Nephron progenitor cell (in vitro differentiated cells): Measurements from ENCODE around the gene HSD3B2.

Experiments
- DNase-seq: peaks from one replicate; pipeline ENCODE4 v3.0.0; 2021
- H3K27ac Mint-ChIP-seq: 2 replicates; pipeline ENCODE4 v1.8.0; 2021; ENCODE audit warnings: mild to moderate bottlenecking, moderate library complexity, mixed read lengths
- H3K27me3 Mint-ChIP-seq: 2 replicates; pipeline ENCODE4 v1.8.0; 2021; ENCODE audit warnings: mild to moderate bottlenecking, low read depth, mixed read lengths; ENCODE audit not compliant: poor library complexity
- H3K36me3 Mint-ChIP-seq: 2 replicates; pipeline ENCODE4 v1.8.0; 2021; ENCODE audit warnings: low read depth, mixed read lengths
- H3K4me1 Mint-ChIP-seq: 2 replicates; pipeline ENCODE4 v1.8.0; 2021; ENCODE audit warnings: mixed read lengths
- H3K4me3 Mint-ChIP-seq: 2 replicates; pipeline ENCODE4 v1.8.0; 2021; ENCODE audit warnings: mild to moderate bottlenecking, moderate library complexity, mixed read lengths
- H3K9me3 Mint-ChIP-seq: 2 replicates; pipeline ENCODE4 v1.8.0; 2021; ENCODE audit warnings: mild to moderate bottlenecking, moderate library complexity, mixed read lengths
- TF ChIP-seq, protein P1 (sequence below): fragments of 200-600 bp; sonication (generic); IDR thresholded peaks from 2 replicates; pipeline ENCODE4 v1.5.0; 2021; ENCODE audit warnings: antibody characterized with exemption

HSD3B2 gene

DNA sequence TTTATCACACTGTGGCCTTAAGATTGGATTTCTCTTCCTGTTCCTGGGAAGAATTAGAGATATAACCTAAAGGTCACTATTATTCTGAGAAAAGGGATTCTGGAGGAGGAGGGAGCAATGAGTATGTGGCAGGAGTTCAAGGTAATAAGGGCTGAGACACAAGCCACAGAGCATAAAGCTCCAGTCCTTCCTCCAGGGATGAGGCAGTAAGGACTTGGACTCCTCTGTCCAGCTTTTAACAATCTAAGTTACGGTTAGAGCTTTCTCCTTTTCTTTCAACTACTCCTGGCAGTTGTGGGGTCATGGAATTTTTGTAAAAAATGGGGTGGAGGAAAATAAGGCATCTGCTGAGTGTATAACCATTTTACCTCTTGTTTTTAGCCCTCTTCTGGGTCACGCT is at the start of gene HSD3B2:
TSS of gene HSD3B2 (plus strand) at position 201 of the 400 bp plus-strand sequence. CDS start 270 bp downstream, outside the sequence.
- H3K9me3 Mint-ChIP-seq = no peaks in the 10 kb centered on the region
- no peak within 1 kb of the TSS for H3K4me3 Mint-ChIP-seq
- TF ChIP-seq, protein P1, sequence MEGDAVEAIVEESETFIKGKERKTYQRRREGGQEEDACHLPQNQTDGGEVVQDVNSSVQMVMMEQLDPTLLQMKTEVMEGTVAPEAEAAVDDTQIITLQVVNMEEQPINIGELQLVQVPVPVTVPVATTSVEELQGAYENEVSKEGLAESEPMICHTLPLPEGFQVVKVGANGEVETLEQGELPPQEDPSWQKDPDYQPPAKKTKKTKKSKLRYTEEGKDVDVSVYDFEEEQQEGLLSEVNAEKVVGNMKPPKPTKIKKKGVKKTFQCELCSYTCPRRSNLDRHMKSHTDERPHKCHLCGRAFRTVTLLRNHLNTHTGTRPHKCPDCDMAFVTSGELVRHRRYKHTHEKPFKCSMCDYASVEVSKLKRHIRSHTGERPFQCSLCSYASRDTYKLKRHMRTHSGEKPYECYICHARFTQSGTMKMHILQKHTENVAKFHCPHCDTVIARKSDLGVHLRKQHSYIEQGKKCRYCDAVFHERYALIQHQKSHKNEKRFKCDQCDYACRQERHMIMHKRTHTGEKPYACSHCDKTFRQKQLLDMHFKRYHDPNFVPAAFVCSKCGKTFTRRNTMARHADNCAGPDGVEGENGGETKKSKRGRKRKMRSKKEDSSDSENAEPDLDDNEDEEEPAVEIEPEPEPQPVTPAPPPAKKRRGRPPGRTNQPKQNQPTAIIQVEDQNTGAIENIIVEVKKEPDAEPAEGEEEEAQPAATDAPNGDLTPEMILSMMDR = no peak
- H3K4me1 Mint-ChIP-seq = no peaks in the 10 kb centered on the region
- no peak for DNase-seq
- H3K27ac Mint-ChIP-seq = no peak within 1 kb of the TSS
- peaks cover 7% of the 10 kb centered on the region for H3K27me3 Mint-ChIP-seq
- no peaks in the 10 kb centered on the region for H3K36me3 Mint-ChIP-seq

DNA sequence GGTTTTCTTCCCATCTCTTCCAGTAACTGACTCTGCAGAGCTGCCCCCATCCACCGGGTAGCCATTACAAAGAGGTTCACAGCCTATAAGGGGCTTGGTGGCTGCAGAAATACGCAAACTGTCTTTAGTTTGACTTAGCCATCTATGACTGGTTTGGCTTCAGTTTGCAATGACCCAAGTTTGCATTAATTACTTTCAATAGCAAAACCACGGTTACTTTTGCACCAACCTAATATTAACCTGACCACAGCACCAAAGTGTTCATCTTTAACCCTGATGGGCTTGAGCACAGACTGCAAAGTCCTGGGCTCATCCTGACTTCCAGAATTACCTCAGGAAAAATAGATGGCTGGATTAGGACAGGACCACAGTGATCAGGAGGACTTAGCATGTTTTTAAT is 48.5 kb upstream of the HSD3B2 start:
- Mint-ChIP-seq H3K27me3 (peaks cover 3% of the 10 kb centered on the region), H3K4me3 (no peak overlapping the region), H3K4me1 (peaks cover 6% of the 10 kb centered on the region), H3K36me3 (no peaks in the 10 kb centered on the region), H3K27ac (no peak overlapping the region), H3K9me3 (no peaks in the 10 kb centered on the region)
- TF ChIP-seq, protein P1 = no peak
- no peak for DNase-seq

DNA sequence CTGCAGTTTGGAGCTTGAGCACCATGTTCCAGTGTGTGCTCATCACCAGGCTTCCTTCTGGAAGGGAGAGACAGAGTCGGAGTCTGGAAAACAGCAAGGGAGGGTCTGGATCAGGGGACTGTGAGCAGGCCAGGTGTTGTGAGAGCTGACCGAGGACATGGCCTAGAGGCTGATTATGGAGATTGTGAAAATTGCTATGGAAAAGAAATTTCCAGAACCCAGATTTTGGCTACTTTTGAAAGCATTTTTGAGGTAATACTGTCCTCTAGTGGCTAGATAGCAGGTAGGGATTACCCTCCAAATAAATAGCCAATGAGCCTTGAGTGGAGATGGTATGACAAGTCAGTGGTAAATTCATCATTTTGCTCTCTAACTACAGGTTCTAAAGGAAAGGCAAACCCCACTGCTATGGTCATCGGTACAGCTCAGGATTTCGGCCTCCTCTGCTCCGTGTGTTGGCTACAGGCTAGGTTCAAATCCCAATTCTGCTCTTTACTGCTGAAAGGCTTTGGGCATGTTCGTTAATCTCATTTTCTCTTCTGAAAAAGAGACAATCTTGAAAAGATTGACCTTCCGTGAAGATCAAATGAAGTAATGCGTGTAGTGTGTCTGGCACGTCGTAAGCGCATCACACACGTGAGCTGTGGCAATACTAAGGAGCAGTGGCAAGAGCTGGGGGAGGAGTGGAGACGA is 47.4 kb upstream of the HSD3B2 start:
- H3K27ac Mint-ChIP-seq = no peak overlapping the region
- H3K4me1 Mint-ChIP-seq = peaks cover 12% of the 10 kb centered on the region
- DNase-seq = peak; percentile 12
- H3K27me3 Mint-ChIP-seq = peaks cover 3% of the 10 kb centered on the region
- no peaks in the 10 kb centered on the region for H3K9me3 Mint-ChIP-seq
- no peaks in the 10 kb centered on the region for H3K36me3 Mint-ChIP-seq
- TF ChIP-seq, protein P1 = peak; percentile 98
- H3K4me3 Mint-ChIP-seq = no peak overlapping the region

DNA sequence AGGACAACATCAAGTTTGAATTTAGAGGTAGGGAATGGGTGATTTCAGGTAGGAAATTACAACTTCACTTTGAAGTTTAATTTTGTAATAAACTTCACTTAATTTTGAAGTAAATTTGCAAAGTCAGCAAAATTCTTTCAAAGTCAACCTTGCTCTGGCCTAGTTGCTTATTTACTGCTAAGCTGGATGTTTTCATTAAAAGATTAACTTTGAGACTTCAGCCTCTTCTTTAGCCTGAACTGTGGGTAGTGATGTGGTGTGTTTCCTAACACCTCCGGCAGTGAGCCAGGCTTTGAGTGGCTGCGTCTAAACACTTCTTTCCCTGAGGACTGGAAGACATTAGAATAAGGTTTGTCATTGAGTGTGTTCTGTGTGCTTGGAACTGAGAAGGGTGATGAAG is 46.4 kb upstream of the HSD3B2 start, which contains the start of gene HAO2:
TSS of gene HAO2 (plus strand) at position 232 of the 400 bp plus-strand sequence. CDS start 12,301 bp downstream, outside the sequence.
- Mint-ChIP-seq H3K27ac (peak within 1 kb of the TSS; percentile 34), H3K9me3 (no peaks in the 10 kb centered on the region), H3K4me3 (no peak within 1 kb of the TSS), H3K27me3 (peaks cover 3% of the 10 kb centered on the region), H3K36me3 (no peaks in the 10 kb centered on the region), H3K4me1 (peaks cover 22% of the 10 kb centered on the region)
- DNase-seq = no peak
- TF ChIP-seq, protein P1 = no peak

DNA sequence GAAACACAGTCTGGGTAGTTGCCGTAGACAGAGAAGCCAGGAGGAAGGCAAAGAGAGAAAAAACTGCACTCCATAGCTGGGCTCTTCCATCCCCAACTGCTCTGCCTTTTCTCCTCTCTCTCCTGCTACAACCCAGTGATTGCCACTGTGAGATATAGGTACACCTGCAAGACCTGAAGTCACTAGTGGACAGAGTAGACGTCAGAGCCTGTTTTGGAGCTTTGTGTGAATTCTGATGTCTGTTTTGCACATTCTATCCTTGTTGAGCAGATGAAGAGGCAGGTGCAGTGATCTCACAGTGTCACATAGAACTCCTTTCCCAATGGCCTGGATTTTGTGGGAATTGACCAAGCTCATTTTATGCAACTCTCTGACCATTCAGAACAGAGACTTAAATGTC is 44.2 kb upstream of the HSD3B2 start:
- Mint-ChIP-seq H3K4me1 (peaks cover 23% of the 10 kb centered on the region), H3K4me3 (no peak overlapping the region), H3K36me3 (no peaks in the 10 kb centered on the region), H3K27me3 (no peaks in the 10 kb centered on the region), H3K9me3 (no peaks in the 10 kb centered on the region), H3K27ac (no peak overlapping the region)
- TF ChIP-seq, protein P1 = no peak
- DNase-seq = no peak

DNA sequence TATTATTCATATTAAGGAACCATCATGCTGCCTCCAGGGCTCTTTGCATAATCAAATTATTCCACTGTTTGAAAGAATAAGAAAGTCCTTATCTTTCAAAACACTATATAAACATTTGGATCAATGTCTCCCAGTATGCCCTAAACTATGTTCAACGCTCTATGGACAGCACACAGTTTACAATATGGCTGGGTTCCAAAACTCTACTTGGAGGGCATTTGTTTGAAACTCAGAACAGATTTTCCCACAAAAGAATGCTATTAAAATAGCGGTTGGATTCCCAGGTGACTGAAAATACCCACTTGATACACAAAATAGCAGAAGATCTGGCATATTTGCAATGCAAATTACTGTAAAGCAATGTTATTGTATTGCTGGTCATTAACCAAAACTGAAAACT is 43.1 kb upstream of the HSD3B2 start:
- H3K9me3 Mint-ChIP-seq = no peaks in the 10 kb centered on the region
- DNase-seq = no peak
- no peak overlapping the region for H3K4me3 Mint-ChIP-seq
- no peak overlapping the region for H3K27ac Mint-ChIP-seq
- TF ChIP-seq, protein P1 = no peak
- H3K36me3 Mint-ChIP-seq = no peaks in the 10 kb centered on the region
- H3K4me1 Mint-ChIP-seq = peaks cover 23% of the 10 kb centered on the region
- H3K27me3 Mint-ChIP-seq = no peaks in the 10 kb centered on the region
